Measurements from ENCODE around the gene KRT14.
"Not testable (repeated sequence)": the region's sequence is repeated elsewhere in the genome, so short reads cannot be mapped to it uniquely, and the experiment has no call there.

KRT14 gene

GRCh38 chr17:41546819-41547218 is 39.9 kb downstream of the KRT14 start:
- no peak for DNase-seq (ENCODE audit: low read depth)

DNA sequence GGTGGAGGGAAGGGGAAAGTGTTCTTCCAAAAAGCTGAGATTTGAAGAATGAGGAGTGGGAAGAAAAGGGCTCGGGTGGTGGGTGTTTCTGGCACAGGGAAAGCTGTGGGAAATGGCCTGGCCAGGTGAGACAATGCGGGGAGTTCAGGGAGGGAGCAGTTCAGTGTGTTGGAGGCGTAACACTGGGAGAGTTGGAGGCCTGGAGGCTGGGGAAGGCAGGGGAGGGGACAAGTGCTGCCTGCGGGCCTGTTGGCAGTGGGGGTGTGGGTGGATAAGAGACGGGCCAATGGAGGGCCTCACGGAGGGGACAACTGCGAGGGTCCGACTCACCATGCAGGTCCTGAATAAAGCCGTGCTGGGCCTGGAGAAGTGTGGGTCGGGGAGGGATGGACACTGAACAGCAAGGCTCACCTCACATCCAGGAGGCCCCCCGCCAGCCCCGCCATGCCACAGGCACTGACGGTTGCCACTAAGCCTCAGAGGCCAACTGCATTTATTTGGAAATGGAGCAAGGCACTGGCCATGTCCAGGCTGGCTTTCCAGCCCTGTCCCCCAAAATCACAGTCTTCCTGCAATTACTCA is 40.8 kb downstream of the KRT14 start:
- no peak for DNase-seq (ENCODE audit: low read depth)

DNA sequence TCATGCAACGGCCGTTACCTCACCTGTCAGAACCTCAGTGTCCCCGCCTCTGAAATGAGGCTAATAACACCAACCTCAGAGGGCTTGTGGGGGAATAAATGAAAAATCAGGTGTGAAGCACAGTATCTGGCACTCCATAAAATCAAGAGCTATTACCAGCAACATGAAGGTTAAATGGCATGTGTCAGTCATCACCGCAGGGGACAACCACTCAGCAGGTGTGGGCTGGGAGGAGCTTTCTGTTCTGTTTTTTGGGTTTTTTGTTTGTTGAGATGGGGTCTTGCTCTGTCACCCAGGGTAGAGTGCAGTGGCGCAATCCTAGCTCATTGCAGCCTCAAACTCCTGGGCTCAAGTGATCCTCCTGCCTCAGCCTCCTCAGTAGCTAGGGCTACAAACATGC is 41.8 kb downstream of the KRT14 start:
- no peak for DNase-seq (ENCODE audit: low read depth)

GRCh38 chr17:41544491-41544892 is 42.2 kb downstream of the KRT14 start:
- DNase-seq (ENCODE audit: low read depth) = no peak

- not testable (repeated sequence) for DNase-seq (ENCODE audit: low read depth)
Observed at GRCh38 chr17:41542786-41543185, 43.9 kb downstream of the KRT14 start.

GRCh38 chr17:41542357-41542756 is 44.3 kb downstream of the KRT14 start:
- no peak for DNase-seq (ENCODE audit: low read depth)

DNA sequence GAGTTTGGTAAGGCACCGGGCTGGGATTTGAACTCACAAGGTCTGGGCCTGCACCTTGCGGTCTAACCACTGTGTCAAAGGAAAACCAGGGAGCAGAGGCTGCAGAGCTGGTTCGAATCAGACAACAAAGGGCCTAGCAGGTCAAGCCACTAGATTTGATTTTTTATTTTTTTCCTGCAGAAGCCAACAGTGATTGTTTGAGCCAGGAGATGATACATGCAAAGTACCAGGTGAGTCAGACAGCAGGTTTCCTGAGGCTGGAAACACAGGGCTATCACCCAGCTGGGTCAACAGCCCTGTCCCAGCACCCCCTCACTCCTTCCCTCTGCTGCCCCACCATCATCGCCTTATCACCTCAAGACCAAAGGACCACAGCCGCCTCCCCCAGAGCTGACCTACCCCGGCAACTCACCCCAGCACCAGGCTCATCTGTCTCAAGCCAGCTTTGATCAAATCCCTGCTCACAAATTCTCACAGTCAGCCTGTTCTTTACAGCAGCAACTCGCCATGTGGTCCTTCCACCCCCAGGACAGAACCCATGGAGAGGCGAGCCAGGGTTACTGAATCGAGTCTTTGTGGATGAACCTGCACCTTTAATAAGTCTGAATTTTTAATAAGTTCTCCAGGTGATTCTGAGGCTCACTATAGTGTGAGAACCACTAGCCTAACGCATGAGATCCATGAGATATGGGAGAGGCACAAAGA is 45.6 kb downstream of the KRT14 start:
- DNase-seq (ENCODE audit: low read depth) = no peak

DNA sequence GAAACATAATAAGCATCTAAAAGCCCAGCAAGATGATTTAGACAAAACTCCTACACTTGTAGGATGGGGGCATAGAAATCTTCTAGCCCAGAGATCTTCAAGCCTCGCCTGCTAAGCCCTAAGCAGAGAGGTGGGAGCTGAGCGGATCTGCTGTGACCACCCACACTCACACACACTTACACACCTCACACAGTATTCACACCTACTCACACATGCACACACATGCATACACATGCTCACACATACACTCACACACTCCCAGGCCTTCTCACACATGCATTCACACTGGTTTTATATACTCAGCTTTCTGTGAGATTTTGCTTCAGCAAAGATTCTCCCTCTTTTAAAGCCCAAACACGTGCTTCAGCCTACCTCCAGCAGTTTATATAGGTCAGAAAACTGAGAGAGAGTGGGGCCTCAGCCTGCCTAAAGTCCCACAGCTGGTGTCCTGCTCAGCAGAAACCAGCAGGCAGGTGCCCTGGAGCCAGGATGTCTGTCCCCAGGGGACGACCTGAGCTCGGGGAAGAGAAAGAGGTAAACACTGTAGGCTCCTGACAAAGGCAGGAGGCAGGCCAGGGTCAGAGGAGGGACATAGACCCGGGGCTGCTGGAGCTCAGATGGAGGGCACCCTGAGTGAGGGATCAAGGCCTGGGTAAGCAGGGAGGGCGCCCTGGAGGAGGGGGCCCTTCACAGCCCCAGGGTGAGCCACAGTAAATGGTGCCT is 46.6 kb downstream of the KRT14 start:
- no peak for DNase-seq (ENCODE audit: low read depth)

GRCh38 chr17:41539071-41539492 is 47.6 kb downstream of the KRT14 start:
- DNase-seq (ENCODE audit: low read depth) = no peak

DNA sequence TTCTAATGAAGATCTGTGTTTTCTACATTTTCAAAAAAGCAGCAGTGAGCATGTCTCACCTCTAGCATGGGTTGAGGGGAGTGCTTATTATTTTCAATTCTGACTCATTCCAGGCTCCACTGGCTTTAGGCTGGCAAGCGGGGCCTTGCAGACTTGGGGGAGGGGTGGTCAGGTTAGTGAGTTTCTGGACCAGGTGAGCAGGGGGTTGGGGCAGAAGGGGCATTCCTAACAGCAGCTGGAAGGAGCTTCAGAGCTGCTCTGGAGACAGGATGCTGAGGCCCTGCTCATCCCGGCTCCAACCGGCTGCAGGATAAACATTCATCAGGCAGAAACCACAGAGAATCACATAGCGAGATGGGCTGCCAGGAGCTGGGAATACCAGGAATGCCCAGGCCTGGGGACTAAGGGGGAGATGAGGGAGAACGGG is 48.1 kb downstream of the KRT14 start:
- no peak for DNase-seq (ENCODE audit: low read depth)

DNA sequence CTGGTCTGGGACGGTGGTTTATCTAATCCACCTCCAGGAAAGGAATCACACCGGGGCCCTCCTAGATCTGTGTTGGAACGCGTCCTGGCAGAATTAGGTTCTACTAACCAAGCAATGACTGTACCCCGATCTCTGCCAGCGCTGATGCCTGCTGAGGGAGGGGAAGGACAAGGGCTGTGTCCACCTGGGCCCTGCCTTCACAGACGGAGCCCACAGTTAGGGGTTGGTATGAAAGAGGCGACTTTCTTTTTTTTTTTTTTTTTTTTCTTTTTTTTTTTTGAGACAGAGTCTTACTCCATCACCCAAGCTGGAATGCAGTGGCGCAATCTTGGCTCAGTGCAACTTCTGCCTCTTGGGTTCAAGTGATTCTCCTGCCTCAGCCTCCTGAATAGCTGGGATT is 48.7 kb downstream of the KRT14 start:
- no peak for DNase-seq (ENCODE audit: low read depth)

DNA sequence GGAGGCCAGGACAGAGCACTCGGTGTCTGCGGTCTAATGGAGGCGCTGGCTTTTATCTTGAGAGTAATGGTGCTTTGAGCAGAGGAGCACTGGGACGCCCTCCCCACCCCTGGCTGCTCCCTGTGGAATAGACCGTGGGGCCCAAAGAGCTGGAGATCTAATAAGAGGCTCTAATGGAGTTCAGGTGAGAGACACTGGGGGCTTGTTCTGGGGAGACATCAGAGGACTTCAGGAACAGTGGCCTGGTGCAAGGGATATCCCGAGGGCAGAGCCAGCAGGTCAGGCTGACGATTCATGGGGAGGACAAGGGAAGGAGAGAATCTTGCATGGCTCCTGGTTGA is 49.1 kb downstream of the KRT14 start:
- no peak for DNase-seq (ENCODE audit: low read depth)

GRCh38 chr17:41536741-41537613 is 49.7 kb downstream of the KRT14 start:
- DNase-seq (ENCODE audit: low read depth) = no peak

DNA sequence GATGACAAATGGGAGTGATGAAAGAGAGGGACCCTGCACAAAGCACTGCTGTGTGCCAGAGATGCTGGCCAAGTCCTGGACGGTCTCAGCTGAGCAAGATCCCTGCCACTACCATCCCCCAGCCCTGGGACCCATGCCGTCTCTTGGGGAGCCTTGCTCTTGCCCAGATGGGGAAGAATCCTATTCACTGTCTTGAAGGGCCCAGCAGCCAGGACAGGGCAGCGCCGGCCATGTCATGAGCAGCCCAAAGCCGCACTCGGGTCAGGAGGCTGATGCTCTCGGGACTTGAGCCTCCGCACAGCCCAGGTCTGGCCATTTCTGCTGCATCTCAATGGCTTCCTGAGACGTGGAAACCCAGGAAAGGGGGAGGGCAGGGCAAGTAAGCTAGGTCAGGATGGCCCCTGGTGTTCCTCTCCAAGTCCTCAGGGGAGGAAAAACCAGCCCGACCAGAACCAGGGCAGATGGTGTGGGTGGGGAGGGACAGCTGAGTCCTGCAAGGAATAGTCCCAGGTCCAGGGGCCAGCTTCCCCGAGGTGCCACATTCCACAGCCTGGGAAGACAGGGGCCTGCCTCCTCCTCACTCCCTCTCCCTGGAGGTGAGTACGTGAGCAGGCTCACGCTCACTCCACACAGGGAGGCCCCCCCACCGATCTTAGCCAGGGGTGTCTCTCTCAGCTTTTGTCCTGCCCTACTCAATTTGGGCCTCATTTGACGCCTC is 50.8 kb downstream of the KRT14 start:
- no peak for DNase-seq (ENCODE audit: low read depth)

DNA sequence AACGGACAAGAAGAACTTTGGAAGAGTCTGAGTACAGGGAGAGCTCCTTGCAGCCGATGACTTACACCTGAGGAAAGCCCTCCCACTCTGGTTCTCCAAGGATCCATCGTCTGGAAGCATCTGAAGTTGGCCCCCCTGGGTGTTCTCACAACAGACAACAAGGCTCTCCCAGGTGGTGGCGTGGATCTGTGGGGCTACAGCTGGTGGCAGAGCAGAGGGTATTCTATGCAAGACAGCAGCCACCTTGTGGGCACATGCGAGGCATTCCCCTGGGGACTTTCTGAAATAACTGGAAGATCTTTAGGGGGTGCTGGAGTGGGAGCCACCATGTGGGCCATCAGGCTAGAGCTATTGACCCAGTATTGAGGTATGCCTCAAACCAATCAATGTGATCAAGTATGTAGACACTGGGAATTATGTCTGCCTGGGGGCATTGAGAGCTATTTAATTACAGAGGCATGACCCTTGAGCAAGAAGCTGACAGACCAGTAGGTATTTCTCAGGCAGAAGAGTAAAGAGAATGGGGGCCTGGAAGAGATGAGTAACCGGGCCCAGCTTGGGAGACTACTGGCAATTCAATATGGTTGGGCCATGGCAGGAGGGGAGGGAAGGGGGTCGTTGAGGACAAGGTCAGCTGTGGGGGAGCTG is 51.7 kb downstream of the KRT14 start:
- no peak for DNase-seq (ENCODE audit: low read depth)

GRCh38 chr17:41533613-41534012 is 53.1 kb downstream of the KRT14 start:
- no peak for DNase-seq (ENCODE audit: low read depth)

- no peak for DNase-seq (ENCODE audit: low read depth)
Observed at GRCh38 chr17:41532947-41533570, 53.6 kb downstream of the KRT14 start.

Measured in activated T-cell treated with anti-CD3 and anti-CD28 coated beads for 48 hours (primary cell).